Muscle layer of colon (tissue), 2 donors: ENCODE measurements around the gene E4F1.
"Not testable (repeated sequence)": the region's sequence is repeated elsewhere in the genome, so short reads cannot be mapped to it uniquely, and the experiment has no call there.

Source experiments
- H3K27ac ChIP-seq: one replicate; pipeline ENCODE4 v1.7.0; 2013; ENCODE audit warnings: low read depth, mild to moderate bottlenecking, low read length, moderate library complexity
- H3K27me3 ChIP-seq, 2 donors: one replicate each; pipeline ENCODE4 v1.7.0; 2013; ENCODE audit warnings: low read length in 2 of 2, mild to moderate bottlenecking in 2 of 2; ENCODE audit not compliant: insufficient read depth in 2 of 2, control insufficient read depth in 1 of 2
- H3K36me3 ChIP-seq: one replicate; pipeline ENCODE4 v1.7.0; 2013; ENCODE audit warnings: mild to moderate bottlenecking, low read length; ENCODE audit not compliant: insufficient read depth
- H3K4me1 ChIP-seq: one replicate; pipeline ENCODE4 v1.7.0; 2013; ENCODE audit warnings: mild to moderate bottlenecking, low read length; ENCODE audit not compliant: insufficient read depth
- H3K4me3 ChIP-seq, 2 donors: one replicate each; pipeline ENCODE4 v1.7.0; 2013; ENCODE audit warnings: low read length in 2 of 2, low read depth in 1 of 2, mild to moderate bottlenecking in 1 of 2, moderate library complexity in 1 of 2
- H3K9ac ChIP-seq: one replicate; pipeline ENCODE4 v1.7.0; 2013; ENCODE audit warnings: low read length
- H3K9me3 ChIP-seq: one replicate; pipeline ENCODE4 v1.7.0; 2013; ENCODE audit warnings: mild to moderate bottlenecking, low read length
- donor health status: abdominal sarcoma.
- donor health status: Adenocarcinoma of cecum.

E4F1 gene

DNA sequence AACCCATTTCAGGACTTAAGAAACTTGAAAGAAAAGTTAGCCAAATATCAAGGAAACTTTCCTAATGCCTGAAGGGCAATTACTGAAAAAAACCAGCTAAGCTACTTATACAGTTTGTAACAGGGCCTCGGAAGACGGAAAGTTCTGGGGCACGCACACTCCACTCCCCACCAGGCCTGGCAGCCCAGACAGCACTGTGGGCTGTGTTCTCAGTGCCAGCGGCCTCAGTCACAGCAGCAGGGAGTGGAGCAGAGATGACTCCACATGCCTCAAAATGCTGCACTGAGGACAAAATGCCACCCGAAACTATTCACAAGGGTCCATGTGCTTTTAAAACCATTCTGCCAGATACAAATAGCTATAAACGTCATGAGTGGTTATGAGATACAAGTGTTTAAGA lies 34.3 kb downstream of the E4F1 start:
- Histone ChIP-seq H3K9me3 (no peaks in the 10 kb centered on the region), H3K4me3 (no peak overlapping the region), H3K4me1 (no peaks in the 10 kb centered on the region), H3K36me3 (peaks cover 52% of the 10 kb centered on the region), H3K27ac (no peak overlapping the region), H3K27me3 (no peaks in the 10 kb centered on the region), H3K9ac (no peak overlapping the region)

DNA sequence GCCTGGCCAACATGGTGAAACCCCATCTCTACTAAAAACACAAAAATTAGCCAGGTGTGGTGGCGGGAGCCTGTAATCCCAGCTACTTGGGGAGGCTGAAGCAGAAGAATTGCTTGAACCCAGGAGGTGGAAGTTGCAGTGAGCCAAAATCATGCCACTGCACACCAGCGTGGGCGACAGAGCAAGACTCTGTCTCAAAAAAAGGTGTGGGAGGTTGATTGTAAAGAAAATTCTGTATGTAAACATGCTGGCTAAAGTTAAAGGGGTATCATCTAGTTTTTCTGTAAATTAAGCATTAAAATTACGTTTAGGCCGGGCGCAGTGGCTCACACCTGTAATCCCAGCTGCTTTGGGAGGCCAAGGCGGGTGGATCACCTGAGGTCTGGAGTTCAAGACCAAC lies 35.1 kb downstream of the E4F1 start:
- H3K27ac ChIP-seq, H3K27me3 ChIP-seq, H3K9me3 ChIP-seq, H3K4me3 ChIP-seq, H3K4me1 ChIP-seq, H3K9ac ChIP-seq: not testable (repeated sequence)
- H3K36me3 ChIP-seq, result peaks cover 50% of the 10 kb centered on the region

DNA sequence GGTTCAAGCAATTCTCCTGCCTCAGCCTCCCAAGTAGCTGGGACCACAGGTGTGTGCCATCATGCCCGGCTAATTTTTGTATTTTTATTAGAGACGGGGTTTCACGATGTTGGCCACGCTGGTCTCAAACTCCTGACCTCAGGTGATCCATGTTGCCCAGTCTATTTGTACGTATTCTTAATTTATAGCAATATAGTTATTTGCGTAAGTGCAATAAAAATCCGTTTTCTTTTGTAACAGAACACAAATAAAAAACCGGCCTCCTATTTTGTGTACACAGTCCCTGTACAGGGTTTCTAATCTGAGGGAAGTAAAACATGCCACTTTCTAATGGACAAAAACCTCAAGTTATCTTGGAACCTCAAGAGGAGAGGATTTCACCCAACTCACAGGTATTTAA lies 36.9 kb downstream of the E4F1 start:
- H3K4me1 ChIP-seq, result no peaks in the 10 kb centered on the region
- no peaks in the 10 kb centered on the region for H3K27me3 ChIP-seq
- H3K9ac ChIP-seq, result no peak overlapping the region
- no peak overlapping the region for H3K4me3 ChIP-seq
- peaks cover 45% of the 10 kb centered on the region for H3K36me3 ChIP-seq
- H3K9me3 ChIP-seq, result no peaks in the 10 kb centered on the region
- no peak overlapping the region for H3K27ac ChIP-seq

GRCh38 chr16:2263026-2263425 lies 39.6 kb downstream of the E4F1 start:
- not testable (repeated sequence) for H3K4me1 ChIP-seq, H3K27ac ChIP-seq, H3K4me3 ChIP-seq, H3K27me3 ChIP-seq, H3K9me3 ChIP-seq, H3K9ac ChIP-seq
- H3K36me3 ChIP-seq, result peaks cover 19% of the 10 kb centered on the region

- H3K27me3 ChIP-seq, H3K9me3 ChIP-seq, H3K36me3 ChIP-seq, H3K27ac ChIP-seq: not testable (repeated sequence)
- H3K9ac ChIP-seq, result peak overlapping the region; percentile 44
- H3K4me1 ChIP-seq, result peaks cover 25% of the 10 kb centered on the region
- peak overlapping the region in 1 of 2 donors; percentile 75 for H3K4me3 ChIP-seq
These were observed 43.5 kb downstream of the E4F1 start for GRCh38 chr16:2266887-2267286.

- not testable (repeated sequence) for H3K9me3 ChIP-seq, H3K27me3 ChIP-seq, H3K36me3 ChIP-seq
- peaks cover 25% of the 10 kb centered on the region for H3K4me1 ChIP-seq
- H3K4me3 ChIP-seq, result peak overlapping the region; percentile 75 to 85
- peak overlapping the region; percentile 44 for H3K9ac ChIP-seq
- peak overlapping the region; percentile 95 for H3K27ac ChIP-seq
These were observed 44.1 kb downstream of the E4F1 start for GRCh38 chr16:2267505-2267912.

- Histone ChIP-seq H3K27me3 (no peaks in the 10 kb centered on the region), H3K9ac (peak within 1 kb of the TSS; percentile 61), H3K9me3 (no peaks in the 10 kb centered on the region), H3K27ac (peak within 1 kb of the TSS; percentile 95), H3K36me3 (no peaks in the 10 kb centered on the region), H3K4me1 (peaks cover 25% of the 10 kb centered on the region), H3K4me3 (peak within 1 kb of the TSS; percentile 75 to 85)
These were observed 44.7 kb downstream of the E4F1 start, which contains the start of gene RNPS1 for GRCh38 chr16:2267913-2268666. Gene RNPS1 (minus strand): TSS chr16:2268126. CDS start chr16:2264643, 3,483 bp downstream.

DNA sequence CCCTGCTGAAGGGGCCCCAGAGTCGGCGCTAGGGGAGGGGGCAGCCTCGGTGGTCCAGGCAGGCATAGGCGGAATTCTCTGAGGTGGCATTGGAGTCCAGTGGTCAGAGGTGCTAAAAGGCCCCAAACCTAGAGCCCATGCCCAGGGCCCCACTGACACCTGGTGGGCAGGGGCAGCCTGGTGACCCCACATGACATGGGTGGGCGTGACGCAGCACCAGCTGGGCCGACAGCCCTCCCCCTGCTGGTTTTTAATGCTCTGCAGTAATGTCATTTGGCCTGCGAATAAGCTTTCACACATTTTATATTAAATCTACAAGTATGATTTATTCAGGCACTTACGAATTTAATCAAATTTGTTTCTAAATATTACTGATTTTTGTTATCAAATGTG lies 46.7 kb downstream of the E4F1 start:
- no peak overlapping the region for H3K27ac ChIP-seq
- H3K4me3 ChIP-seq, result peak overlapping the region in 1 of 2 donors; percentile 75
- H3K9ac ChIP-seq, result no peak overlapping the region
- H3K4me1 ChIP-seq, result peaks cover 25% of the 10 kb centered on the region
- H3K27me3 ChIP-seq, result no peaks in the 10 kb centered on the region
- no peaks in the 10 kb centered on the region for H3K9me3 ChIP-seq
- no peaks in the 10 kb centered on the region for H3K36me3 ChIP-seq

DNA sequence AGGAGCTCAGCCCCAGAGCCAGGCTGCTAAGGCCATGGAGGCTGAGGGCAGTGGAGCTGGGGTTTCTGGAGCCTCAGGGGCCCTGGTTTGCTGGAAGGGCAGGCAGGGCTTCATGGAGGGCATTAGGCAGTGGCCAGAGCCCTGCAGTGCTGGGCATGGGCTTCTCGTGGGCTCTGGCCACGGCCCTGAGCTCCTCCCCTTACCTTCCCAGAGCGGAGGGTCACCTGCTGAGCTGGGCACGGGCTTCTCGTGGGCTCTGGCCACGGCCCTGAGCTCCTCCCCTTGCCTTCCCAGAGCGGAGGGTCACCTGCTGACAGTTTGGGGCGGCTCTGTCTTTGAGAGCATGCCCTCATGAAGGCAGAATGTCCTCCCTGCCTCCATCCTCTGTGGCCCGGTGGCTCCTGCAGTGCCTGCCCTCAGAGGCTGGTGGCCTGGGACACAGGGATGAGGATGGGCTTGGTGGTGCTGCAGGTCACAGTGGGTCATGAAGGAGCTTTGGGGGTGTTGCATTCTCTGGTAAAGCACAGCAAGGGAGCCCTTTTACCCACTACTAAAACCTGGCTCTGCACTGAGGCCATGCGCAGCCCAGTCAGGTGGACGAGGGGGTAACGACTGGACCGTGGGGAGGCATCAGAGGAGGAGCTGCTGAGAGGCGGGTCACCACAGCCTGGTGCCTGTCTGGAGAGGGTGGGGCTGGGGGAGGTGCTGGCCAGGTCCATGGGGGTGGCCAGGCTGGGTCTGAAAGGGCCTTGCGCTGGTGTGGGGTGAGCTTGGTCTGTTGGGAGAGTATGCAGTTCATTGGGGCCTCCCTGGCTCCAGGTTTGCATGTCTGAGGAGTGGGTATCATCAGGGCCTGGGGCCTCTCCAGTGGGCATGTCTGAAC lies 47.4 kb downstream of the E4F1 start:
- Histone ChIP-seq H3K9ac (no peak overlapping the region), H3K4me1 (peaks cover 23% of the 10 kb centered on the region), H3K36me3 (no peaks in the 10 kb centered on the region), H3K27me3 (no peaks in the 10 kb centered on the region), H3K27ac (no peak overlapping the region), H3K4me3 (no peak overlapping the region), H3K9me3 (no peaks in the 10 kb centered on the region)

DNA sequence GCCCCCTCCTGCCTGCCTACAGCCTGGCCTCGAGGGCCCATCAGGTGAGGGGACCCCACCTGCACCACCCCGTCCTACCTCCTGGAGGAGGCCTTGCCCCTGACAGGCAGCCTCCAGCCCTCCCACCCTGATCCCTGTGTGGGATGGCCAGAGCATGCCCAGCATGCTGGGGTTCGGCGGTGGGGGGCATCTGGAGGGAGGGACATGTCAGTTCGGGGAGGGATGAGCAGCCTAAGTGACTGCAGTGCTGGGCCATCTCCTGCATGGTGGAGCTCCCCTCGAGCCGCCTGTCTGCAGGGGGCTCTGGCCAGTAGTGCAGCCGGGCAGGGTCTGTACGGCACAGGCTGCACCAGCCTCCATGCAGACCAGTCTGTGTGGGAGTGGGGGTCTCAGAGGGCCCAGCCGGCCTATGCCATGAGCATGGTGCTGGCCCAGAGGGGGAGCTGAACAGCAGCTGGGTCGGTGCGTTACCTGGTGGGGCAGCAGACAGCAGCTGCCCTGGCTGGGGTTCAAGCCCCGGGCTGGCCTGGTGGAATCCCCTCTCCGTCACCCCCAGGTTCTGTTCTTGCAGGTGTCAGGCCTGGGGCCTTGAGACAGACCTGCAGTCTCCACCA lies 48.6 kb downstream of the E4F1 start:
- H3K4me3 ChIP-seq, result no peak overlapping the region
- H3K27ac ChIP-seq, result no peak overlapping the region
- H3K27me3 ChIP-seq, result no peaks in the 10 kb centered on the region
- no peak overlapping the region for H3K9ac ChIP-seq
- peaks cover 16% of the 10 kb centered on the region for H3K4me1 ChIP-seq
- no peaks in the 10 kb centered on the region for H3K9me3 ChIP-seq
- H3K36me3 ChIP-seq, result no peaks in the 10 kb centered on the region

DNA sequence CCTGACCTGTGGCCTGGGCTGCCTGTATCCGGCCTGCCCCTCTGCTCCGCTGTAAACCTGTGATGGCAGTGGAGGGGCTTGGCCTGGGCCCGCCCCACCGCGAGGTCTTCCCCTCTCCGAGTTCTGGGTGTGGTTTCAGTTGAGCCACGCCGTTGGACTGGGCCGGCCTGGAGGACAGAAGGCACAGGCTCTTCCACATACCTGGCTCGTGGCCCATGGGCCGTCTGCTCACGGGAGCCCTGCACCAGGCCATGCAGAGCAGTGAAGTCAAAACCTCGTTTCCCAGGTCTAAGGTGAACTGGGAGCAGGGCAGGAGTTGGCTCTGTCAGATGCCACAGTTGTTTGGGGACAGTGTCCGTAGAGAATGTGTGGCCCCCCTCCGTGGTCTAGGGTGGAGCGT lies 50.1 kb downstream of the E4F1 start:
- no peaks in the 10 kb centered on the region for H3K36me3 ChIP-seq

More for the DNA sequence above, 50.1 kb downstream of the E4F1 start:
- no peak overlapping the region for H3K9ac ChIP-seq
- H3K27me3 ChIP-seq, result no peaks in the 10 kb centered on the region
- H3K27ac ChIP-seq, result no peak overlapping the region
- no peaks in the 10 kb centered on the region for H3K9me3 ChIP-seq
- peaks cover 16% of the 10 kb centered on the region for H3K4me1 ChIP-seq
- H3K4me3 ChIP-seq, result no peak overlapping the region
